NK-92 treated with Interleukin-12 subunit alpha and Interleukin-12 subunit beta, amount 100 ng/mL, for 24 hours (cell line): ENCODE results near the gene DSTYK.
"Not testable (repeated sequence)": the region's sequence is repeated elsewhere in the genome, so short reads cannot be mapped to it uniquely, and the experiment has no call there.

Experiments
- DNase-seq: peaks from one replicate; lab custom pipeline; 2025; lab: John Stamatoyannopoulos, UW

DSTYK gene

DNA sequence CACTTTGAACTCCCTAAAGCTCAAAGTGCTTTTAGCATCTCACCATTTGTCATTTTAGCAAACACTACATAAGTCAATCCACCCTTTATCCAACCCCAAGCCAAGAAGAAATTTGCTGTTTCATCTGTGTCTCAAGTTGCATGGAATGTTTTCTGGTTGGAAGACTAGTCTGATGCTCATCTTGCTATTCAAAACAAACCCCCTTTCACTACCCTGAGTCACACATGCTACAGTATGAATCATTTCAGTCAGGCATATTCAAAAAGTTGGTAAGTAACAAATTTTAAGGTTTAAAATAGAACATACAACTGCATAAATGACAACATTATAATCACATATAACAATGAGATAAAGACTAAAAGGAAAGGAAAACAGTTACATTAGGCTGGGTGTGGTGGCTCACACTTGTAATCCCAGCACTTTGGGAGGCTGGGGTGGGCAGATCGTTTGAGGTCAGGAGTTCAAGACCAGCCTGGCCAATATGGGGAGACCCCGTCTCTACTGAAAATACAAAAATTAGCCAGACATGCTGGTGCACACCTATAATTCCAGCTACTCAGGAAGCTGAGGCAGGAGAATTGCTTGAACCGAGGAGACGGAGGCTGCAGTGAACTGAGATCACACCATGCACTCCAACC lies 38.7 kb downstream of the DSTYK start:
- no peak for DNase-seq

- no peak for DNase-seq
Observed at GRCh38 chr1:205171369-205171768, 40.1 kb downstream of the DSTYK start.

- DNase-seq: no peak
Observed at GRCh38 chr1:205170532-205171269, 40.8 kb downstream of the DSTYK start.

GRCh38 chr1:205169248-205169647 lies 42.3 kb downstream of the DSTYK start:
- DNase-seq: no peak

- no peak for DNase-seq
Observed at GRCh38 chr1:205168291-205168690, 43.2 kb downstream of the DSTYK start.

GRCh38 chr1:205162301-205162700 lies 49.2 kb downstream of the DSTYK start:
- DNase-seq: no peak

DNA sequence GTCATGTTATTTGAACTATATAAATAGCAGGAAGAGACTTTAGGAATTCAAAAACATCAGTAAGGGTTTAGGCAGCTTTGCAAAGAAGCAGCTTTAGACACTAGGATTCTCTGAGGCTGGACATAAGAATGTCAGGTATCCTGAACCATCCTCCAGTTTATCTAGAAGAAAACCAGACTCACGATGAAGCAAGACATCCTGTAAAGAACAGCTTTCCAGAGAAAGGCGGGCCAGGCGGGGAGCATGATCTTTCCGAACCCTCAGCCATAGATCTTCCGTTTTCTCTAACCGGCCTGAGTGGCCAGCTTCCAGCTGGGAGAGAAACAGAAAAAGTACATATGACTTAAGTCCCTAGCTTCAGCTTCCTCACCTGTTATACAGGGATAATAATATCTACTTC lies 50.4 kb downstream of the DSTYK start:
- DNase-seq: no peak

DNA sequence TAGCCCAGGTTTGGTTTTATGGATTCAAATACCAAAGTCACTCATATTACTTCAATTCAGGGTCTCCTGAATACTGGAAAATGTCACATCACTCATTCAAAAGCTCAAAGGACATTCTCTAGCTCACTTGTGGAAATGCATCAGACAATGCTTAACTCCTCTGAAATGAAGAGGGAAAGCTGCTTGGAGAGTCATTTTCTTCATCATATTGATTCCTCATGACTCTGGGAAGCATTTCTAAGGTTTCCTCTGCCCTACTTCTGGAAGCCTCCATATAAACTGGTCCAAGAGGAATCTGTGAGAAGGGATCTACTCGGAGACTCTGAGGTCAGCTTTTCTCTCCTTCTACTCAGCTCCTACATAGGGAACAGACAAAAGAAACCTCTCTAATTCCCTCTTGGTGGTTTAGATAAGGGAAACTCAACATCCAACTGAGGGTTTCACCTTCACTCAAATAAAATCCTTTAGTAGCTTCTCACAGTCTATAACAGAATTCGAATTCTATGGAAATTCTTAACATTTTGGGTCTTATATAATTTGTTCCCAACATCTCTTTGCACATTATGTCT lies 53.4 kb downstream of the DSTYK start:
- DNase-seq: no peak

GRCh38 chr1:205155665-205156377 lies 55.7 kb downstream of the DSTYK start:
- DNase-seq: not testable (repeated sequence)

DNA sequence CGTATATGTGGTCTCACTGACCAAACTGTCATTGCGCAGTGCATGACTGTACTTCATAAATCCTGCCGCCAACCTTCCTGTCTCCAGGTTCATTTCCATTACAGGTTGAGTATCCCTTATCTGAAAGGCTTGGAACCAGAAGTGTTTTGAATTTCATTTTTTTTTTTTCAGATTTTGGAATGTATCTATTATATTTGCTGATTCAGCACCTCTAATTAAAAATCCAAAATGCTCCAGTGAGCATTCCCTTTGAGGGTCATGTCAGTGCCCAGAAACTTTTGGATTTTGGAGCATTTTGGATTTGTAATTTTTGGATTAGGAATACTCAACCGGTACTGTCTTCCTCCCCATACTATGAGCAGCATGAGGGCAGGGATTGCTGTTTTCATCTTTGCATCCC lies 59.0 kb downstream of the DSTYK start:
- no peak for DNase-seq

- no peak for DNase-seq
Observed at GRCh38 chr1:205150651-205151428, 60.7 kb downstream of the DSTYK start.

DNA sequence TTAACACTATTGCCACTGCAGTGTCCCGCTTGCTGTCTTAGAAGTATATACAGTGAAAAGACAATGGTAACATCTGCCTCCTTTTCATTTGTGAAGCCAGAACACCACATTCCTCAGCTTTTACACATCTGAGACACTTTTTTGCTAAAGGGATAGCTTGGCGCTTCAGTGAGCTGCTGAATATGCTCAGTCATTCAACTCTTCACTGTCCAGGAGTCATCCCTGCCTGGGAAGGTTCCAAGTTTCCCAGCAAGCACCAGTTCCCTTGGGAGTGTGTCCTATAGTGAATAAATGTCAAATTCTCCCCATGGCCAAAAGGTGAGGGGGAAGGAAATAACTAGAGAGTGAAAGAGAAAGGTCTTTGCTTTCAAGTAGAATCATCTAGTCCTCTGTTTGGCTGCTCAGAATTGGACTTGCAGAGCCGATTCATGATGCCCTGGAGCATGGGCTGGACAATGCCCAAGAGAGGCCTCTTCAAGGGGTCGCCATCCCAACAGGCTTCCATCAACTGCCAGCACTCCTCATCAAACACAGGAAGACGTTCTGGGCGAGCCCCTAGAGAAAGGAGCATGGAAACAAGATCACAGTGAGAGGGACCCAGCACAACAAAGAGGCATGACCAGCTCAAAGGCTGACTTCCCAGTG lies 64.2 kb downstream of the DSTYK start:
- no peak for DNase-seq

- DNase-seq: no peak
Observed at GRCh38 chr1:205144751-205145150, 66.8 kb downstream of the DSTYK start.

DNA sequence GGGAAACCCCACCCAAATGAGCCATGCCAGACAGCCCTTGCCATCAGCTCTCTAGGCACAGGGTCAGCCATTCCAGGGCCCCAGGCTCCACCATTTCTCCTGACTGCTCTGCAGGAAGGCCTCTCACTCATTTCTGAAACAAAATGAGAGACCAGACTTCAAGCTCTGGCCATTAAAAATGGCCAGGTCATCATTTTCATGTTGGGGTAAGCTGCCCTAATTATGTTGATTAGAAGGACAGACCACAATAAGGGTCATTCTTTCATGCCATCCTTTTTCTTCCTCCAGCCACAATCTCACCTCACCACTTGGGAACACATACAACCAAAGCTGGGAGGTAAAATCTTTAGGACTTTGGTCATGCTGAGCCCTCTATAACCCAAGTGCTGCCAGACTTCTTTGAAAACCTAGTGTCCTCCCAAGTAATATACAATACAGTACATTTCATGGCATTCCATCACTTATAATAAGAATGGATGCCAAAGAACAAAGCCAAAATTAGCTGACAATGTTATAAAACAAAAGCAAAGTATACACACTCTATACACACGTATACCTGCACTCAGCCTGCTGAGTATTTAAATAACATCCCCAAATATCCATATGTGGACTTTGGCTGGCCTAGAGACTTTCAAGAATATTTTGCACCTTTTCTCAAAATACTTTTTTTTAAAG lies 67.3 kb downstream of the DSTYK start:
- DNase-seq: no peak

GRCh38 chr1:205142102-205142469 lies 69.4 kb downstream of the DSTYK start:
- no peak for DNase-seq

- peak; percentile 22 for DNase-seq
Observed at GRCh38 chr1:205141236-205142101, 70.0 kb downstream of the DSTYK start.

DNA sequence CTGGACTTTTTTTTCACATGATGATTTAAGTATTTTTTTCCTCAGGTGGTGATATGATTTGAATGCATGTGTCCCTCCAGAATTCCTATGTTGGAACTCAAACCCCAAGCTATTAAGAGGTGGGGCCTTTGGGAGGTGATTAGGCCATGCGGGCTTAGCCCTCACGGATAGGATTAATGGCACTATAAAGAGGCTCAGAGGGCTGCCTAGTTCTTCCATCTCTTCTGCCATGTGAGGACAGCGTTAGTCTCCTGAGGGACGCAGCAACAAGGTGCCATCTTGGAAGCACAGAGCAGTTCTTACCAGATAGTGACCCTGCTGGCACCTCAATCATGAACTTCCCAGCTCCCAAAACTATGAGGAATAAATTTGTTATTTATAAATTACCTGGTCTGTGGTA lies 71.4 kb downstream of the DSTYK start:
- DNase-seq: no peak

DNA sequence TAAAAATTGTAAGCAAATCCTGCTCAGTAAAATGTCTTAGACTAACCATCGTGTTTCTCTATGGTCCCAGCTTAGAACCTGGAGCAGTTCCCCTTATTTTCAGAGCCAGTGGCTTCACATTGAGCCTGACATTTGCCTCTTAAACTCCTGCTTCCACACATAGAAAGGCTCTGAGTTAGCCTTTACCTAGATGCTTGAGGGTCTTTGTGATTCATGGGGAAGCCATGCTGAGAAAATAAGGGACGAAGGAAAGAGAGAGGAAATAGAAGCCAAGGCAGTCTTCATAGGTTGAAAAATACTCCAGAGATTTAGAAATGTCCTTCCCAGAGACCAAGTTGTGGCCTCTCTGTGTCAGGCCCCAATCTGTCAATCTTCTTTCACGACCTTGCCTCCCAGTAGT lies 73.6 kb downstream of the DSTYK start:
- no peak for DNase-seq

GRCh38 chr1:205133287-205133686 lies 78.2 kb downstream of the DSTYK start:
- DNase-seq: no peak

GRCh38 chr1:205129447-205130029 lies 82.0 kb downstream of the DSTYK start:
- DNase-seq: no peak
